ENCODE results near the gene DLG4. TPM values are rescaled to one million over a fixed set of nuclear protein-coding genes. Genes with fewer than 3 reads are reported as not detected.

DLG4 gene
- total RNA-seq, 2 experiments from 2014 or later = 10.2 to 11.0 TPM

DNA sequence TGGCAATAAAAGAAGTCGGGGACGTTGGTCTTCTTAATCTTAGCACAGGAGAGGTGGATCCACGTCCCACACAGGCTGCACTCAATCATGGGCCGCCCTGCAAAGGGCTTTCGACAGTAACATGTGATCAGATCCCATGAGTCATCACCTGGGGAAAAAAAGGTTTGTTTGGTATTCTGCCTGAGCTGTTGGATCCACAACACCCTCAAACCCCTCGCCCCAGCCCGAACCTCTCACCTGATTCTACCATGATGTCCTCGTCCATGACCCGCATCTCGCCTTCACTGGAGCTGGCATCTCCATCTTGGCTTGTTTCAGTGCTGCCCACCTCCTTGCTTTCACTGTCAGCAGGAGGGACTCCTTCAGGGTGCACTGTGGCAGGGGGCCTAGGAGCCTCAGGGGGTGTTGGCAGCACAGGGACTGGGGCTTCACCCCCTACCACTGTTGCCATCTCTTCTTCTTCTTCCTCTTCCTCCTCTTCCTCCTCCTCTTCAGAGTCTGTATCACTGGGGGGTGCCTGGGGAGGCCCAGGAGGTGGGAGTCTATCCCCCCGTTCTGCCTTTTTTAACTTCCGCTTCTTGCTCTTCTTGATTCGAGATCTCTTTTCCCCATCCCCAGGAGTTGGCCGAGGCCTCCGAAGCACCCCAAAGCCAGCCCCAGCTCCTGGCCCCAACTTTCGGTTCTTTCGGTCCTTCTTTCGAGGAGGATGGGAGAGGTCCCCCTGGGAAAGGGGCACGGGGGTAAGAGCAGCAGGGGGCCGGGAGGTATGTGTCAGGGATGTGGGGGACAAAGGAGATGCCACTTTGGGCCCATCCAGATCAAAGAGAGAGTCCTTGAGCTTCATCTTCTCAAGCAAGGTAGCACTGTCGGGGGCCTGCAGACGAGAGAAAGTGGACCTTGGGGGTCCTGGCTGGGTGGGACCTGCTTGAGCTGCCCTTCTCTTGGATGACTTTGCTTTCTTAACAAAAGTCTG lies 16.3 kb upstream of the DLG4 start:
- Mint-ChIP-seq H3K4me1 (ENCODE audit: low read depth) (peaks cover 59% of the 10 kb centered on the region), H3K36me3 (ENCODE audit: low read depth) (peaks cover 67% of the 10 kb centered on the region), H3K9me3 (no peaks in the 10 kb centered on the region), H3K27me3 (no peaks in the 10 kb centered on the region), H3K27ac (peak overlapping the region; percentile 93), H3K4me3 (peak overlapping the region; percentile 94)
- DNase-seq (peak in 2 of 14 experiments; percentile 30 to 42), ATAC-seq (ENCODE audit: poor library complexity) (no peak)
- Histone ChIP-seq H3K4me1 (ENCODE audit: insufficient read depth, low read length) (peaks cover 70% of the 10 kb centered on the region), H3K9me3 (ENCODE audit: control insufficient read depth in 1 of 2, insufficient read depth in 1 of 2, low read length in 2 of 2) (no peaks in the 10 kb centered on the region), H3K27ac (ENCODE audit: low read depth in 1 of 2, low read length in 2 of 2) (no peak overlapping the region), H3K4me3 (ENCODE audit: low read length) (no peak overlapping the region), H3K27me3 (ENCODE audit: control insufficient read depth in 1 of 2, insufficient read depth in 2 of 2, low read length in 2 of 2) (no peaks in the 10 kb centered on the region), H3K36me3 (ENCODE audit: insufficient read depth, low read length) (peaks cover 31% of the 10 kb centered on the region)
- intact Hi-C loops (cut with DNase I, micrococcal nuclease) = loop anchor here (10.0 kb wide), 1 partner anchor 609 kb away; no protein-coding TSS in a partner anchor
- TF ChIP-seq, protein P1, sequence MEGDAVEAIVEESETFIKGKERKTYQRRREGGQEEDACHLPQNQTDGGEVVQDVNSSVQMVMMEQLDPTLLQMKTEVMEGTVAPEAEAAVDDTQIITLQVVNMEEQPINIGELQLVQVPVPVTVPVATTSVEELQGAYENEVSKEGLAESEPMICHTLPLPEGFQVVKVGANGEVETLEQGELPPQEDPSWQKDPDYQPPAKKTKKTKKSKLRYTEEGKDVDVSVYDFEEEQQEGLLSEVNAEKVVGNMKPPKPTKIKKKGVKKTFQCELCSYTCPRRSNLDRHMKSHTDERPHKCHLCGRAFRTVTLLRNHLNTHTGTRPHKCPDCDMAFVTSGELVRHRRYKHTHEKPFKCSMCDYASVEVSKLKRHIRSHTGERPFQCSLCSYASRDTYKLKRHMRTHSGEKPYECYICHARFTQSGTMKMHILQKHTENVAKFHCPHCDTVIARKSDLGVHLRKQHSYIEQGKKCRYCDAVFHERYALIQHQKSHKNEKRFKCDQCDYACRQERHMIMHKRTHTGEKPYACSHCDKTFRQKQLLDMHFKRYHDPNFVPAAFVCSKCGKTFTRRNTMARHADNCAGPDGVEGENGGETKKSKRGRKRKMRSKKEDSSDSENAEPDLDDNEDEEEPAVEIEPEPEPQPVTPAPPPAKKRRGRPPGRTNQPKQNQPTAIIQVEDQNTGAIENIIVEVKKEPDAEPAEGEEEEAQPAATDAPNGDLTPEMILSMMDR (IDR thresholded peaks at IDR 0.05) = no peak
- ChIA-PET POLR2A (interaction anchor here (1.4 to 17.0 kb wide), 3 partner anchors 16 to 450 kb away, joined by 3 to 234 read pairs (median 3); partner anchors contain the start of genes ACADVL, CTDNEP1 and DLG4), CTCF (interaction anchor here (0.6 to 3.5 kb wide), 4 partner anchors 15 to 1150 kb away, joined by 4 to 19 read pairs (median 5); partner anchors contain the start of genes ACADVL and DLG4)

DNA sequence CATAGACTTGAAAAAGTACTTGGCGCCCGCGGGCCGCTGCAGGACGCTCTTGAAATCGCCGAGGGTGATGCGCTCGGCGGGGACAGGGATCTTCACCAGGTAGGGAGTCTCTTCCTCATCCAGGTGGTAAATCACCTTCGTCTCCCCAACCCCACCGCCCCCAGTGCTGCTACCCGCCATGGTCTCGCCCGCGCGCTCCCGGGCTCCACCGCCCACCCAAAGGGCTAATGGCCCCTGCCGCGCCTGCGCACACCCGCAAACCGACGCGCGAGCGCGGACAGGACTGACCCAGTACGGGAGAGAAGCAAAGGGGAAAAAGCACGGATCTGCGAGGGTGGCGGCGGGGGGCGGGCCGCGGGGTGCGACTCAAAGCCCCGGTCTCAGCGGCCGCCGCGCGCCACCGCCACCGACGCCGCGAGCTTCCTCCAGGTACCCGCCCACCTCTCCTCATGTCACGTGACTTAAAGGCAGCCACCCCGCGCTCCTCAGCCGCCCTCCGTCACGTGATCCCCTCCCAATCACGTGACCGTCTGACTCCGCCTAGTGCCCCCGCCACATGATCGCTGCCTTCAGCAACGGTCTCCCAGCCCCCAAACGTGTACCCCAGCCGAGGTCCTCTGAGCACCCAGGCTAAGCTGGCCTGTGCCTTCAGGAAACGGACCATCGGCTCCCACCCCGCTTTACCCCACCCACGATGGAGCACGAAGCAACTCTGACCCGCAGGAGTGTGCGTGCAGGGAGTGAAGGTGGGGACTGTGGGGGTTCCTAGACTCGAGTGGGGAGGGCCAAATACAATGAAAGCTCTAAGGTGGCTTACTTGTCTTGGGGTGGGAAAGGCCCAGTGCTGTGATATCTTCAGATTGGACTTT lies 14.7 kb upstream of the DLG4 start, which contains the start of gene DVL2:
TSS of gene DVL2 (minus strand) at position 435 of the 869 bp plus-strand sequence. CDS start at position 180, 255 bp downstream.
- Histone ChIP-seq H3K4me1 (ENCODE audit: insufficient read depth, low read length) (peaks cover 60% of the 10 kb centered on the region), H3K4me3 (ENCODE audit: low read length) (peak within 1 kb of the TSS; percentile 97), H3K27me3 (ENCODE audit: control insufficient read depth in 1 of 2, insufficient read depth in 2 of 2, low read length in 2 of 2) (no peaks in the 10 kb centered on the region), H3K36me3 (ENCODE audit: insufficient read depth, low read length) (peaks cover 35% of the 10 kb centered on the region), H3K27ac (ENCODE audit: low read depth in 1 of 2, low read length in 2 of 2) (peak within 1 kb of the TSS; percentile 61 to 81), H3K9me3 (ENCODE audit: control insufficient read depth in 1 of 2, insufficient read depth in 1 of 2, low read length in 2 of 2) (no peaks in the 10 kb centered on the region)
- ChIA-PET POLR2A (interaction anchor here (0.7 to 17.0 kb wide), 15 partner anchors 9 to 452 kb away, joined by 3 to 234 read pairs (median 4); partner anchors contain the start of genes ACADVL, ACAP1, CTDNEP1 and DLG4), CTCF (interaction anchor here (1.0 to 3.5 kb wide), 3 partner anchors 14 to 62 kb away, joined by 4 to 19 read pairs (median 6); partner anchors contain the start of genes ACADVL and DLG4)
- H3K9me3 Mint-ChIP-seq = no peaks in the 10 kb centered on the region
- TF ChIP-seq, protein P1 (IDR thresholded peaks at IDR 0.05) = no peak
- H3K4me1 Mint-ChIP-seq (ENCODE audit: low read depth) = peaks cover 46% of the 10 kb centered on the region
- H3K27ac Mint-ChIP-seq = peak within 1 kb of the TSS; percentile 92
- peak within 1 kb of the TSS; percentile 94 for H3K4me3 Mint-ChIP-seq
- DNase-seq (peak; percentile 89 to 97 (median 92)), ATAC-seq (ENCODE audit: poor library complexity) (peak; percentile 56)
- intact Hi-C loops (cut with DNase I, micrococcal nuclease) = loop anchor here (1.0 to 10.0 kb wide), 2 partner anchors 29 to 610 kb away; no protein-coding TSS in a partner anchor
- no peaks in the 10 kb centered on the region for H3K27me3 Mint-ChIP-seq
- H3K36me3 Mint-ChIP-seq (ENCODE audit: low read depth) = peaks cover 66% of the 10 kb centered on the region

Measured in CD4-positive, alpha-beta T cell (primary cell).